ENCODE data around the gene PSKH1.

DNA sequence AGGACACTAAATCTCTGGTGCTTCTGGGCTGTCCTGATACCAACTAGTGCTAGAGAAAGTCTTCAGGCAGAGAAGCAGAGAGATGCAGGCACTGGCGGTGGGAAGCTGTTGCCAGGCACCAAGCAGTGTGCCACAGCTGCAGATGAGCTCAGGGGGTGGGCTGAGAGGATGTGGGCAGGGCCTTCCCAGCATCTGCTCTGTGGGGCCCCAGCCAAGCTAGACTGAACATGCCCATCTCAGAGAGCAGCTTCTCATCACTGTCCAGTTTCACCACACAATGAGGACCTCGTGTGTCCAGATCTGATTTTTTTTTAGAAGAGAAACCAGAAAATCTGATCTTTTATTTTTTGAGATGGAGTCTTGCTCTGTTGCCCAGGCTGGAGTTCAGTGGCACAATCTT, 17.1 kb downstream of the PSKH1 start:
- TF ChIP-seq POLR2AphosphoS5 (IDR thresholded peaks at IDR 0.05; ENCODE audit: borderline replicate concordance, low read depth, low read length) (no peak), FOXP2 (optimal IDR thresholded peaks at IDR 0.05; ENCODE audit: control extremely low read depth, extremely low read length, insufficient read depth) (no peak)
